AML-193 (cell line): ENCODE measurements around the gene ASF1A.

ENCODE experiments used
- DNase-seq, 2 experiments: peaks; one replicate each; lab custom pipeline; 2025; lab: John Stamatoyannopoulos, UW

ASF1A gene

GRCh38 chr6:118913161-118913560 is 19.2 kb downstream of the ASF1A start:
- DNase-seq: no peak

DNA sequence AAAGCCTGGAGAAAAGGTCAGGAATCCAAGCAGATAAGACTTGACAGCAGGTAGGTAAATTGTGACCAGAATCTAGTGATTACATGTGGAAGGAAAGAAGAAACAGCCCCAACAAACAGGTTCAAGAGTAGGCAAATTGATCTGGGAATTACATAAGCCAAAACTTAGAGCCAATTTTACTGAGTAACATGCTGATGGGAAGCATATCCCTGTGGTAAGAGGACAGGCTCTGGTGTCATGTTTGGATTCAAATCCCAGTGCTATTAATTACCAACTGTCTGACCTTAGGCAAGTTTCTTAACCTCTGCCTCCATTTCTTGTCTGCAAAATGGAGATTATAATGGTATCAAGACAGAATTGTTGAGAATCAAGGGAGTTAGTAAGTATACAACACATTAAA is 20.6 kb downstream of the ASF1A start:
- no peak for DNase-seq

DNA sequence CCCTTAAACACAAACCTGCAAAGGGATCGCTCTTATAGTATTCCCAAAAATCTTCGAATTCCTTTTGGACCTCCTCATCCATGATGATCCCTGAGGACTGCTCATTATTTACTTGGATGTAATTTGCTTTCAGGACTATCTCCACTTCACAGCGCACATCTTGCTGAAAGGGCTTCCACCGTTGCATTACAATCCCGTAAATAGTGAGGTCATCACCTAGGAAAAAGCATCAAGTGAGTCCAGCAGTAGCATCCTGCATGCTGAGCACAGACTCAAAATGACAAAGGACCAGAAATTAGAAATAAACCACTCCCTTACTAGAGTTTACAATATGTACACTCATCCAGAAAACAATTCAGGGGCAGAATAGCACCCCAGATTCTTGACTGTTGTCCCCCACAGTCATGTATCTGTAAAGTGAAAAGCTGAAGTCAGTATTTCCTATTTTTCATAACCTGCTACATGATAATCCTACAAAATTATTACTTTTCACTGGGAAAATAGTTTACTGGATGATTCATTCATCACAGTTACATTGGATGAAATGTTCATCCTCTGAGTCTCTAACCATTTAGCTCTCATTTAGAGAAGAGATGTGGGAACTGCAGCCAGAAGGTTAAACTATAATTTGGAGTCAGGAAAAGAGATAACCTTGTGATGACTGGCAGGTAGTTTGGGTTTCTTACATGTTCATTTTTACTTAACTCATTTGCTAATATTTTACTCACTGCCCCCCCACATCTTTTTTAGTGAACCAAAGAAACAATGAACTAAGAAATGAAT is 23.8 kb downstream of the ASF1A start:
- no peak for DNase-seq

DNA sequence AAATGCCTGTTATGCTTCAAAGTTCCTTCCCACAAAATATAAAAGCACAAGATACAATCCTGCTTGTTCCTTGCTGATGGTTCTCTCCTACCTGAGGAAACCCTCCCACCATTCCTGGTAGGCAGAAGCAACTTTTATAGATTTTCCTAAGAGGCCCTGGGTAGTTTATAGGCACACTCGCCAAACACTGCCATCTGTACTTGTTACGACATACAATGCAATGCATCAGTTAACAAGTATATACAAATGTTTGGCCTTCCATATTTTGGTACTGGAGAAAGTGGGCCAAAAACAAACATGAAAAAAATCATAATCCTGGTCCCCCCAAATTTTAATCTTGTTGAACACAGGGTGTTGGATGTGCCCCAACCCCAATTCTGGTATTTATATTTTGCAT is 24.4 kb downstream of the ASF1A start:
- no peak for DNase-seq

DNA sequence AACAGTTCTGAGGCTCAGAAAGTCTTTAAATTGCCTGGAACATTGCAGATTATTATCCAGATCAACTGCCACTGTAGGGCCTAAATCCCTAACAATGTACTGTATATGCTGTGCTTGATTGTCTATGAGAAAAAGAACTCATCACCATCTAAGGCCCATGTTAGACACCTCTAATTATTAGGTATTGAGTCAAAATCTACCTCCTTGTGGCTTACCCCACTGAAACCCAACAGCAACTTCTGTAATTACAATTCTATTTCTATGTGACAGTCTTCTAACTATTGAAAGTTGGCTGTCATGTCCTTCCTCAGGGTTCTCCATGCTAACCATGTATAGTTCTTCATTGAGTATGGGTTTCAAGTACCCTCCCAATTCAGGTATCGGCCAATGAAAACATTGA is 27.1 kb downstream of the ASF1A start:
- DNase-seq: no peak

DNA sequence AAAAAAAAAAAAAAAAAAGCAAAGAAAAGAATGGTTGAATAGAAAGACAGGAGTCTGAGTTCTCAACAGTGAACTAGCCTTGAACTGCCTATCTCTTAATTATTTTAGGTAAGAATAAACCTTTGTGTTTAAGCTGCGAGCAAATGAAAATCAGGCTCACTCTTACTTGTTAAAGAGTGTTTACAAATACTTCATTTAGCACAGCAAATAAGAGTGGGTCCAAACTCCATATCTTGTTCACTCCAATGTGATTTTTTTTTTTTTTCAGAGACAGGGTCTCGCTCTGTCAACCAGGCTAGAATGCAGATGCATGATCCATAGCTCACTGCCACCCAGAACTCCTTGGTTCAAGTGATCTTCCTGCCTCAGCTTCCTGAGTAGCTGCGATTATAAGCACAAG is 29.1 kb downstream of the ASF1A start:
- DNase-seq: no peak

DNA sequence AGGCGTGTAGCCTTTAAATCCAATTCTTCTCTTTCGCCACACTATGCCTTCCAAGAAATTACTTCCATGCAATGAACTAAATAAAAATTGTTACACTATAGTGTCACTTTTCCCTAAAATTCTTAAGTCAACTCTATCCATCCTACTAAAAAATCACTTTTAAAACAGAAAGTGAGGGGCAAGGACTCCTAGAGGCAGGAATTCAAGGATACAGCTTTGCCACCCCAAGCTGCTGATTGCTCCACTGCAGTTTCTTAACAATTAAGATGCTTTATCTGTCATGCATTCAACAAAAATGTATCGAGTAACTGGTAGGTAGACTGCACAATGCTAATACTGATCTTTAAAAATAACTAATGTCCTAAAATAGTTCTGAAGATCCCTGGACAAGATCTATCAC is 36.7 kb downstream of the ASF1A start:
- no peak for DNase-seq

DNA sequence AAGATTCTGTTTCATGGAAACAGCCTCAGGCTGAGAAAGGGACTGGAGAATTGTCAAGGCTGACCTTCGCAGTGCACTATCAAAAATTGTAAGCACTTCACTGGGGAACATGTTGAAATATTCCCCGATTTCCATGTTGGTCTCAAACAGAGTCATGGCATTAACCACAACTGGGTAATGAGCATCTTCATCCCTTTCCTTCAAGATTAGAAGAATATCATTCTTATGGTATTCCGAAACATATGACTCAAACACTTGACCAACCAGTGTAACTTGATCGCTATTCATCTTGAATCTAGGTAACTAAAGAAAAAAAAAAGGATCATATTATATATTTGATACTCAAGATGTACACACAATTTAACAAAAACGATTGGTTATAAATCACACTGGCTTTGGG is 37.5 kb downstream of the ASF1A start:
- no peak for DNase-seq

DNA sequence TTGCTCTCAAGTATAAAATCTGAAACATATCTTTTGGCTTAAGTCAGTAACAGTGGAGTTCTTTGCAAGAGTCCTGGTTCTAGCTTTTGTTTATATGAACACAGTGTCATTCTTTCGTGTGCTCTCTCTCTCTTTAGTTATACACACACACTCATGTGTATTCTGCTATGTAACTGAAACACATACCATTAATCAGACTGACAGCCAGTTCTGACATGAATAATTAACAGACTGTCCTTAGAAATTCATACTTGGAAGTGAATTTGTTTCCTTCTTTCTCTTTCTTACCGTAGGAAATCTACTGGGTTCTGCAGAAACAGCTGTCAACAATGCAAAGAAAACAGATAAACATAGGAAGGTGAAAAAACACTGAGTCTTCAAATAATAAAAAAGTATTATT is 38.5 kb downstream of the ASF1A start:
- no peak for DNase-seq

GRCh38 chr6:118933855-118934460 is 40.0 kb downstream of the ASF1A start:
- DNase-seq: no peak

DNA sequence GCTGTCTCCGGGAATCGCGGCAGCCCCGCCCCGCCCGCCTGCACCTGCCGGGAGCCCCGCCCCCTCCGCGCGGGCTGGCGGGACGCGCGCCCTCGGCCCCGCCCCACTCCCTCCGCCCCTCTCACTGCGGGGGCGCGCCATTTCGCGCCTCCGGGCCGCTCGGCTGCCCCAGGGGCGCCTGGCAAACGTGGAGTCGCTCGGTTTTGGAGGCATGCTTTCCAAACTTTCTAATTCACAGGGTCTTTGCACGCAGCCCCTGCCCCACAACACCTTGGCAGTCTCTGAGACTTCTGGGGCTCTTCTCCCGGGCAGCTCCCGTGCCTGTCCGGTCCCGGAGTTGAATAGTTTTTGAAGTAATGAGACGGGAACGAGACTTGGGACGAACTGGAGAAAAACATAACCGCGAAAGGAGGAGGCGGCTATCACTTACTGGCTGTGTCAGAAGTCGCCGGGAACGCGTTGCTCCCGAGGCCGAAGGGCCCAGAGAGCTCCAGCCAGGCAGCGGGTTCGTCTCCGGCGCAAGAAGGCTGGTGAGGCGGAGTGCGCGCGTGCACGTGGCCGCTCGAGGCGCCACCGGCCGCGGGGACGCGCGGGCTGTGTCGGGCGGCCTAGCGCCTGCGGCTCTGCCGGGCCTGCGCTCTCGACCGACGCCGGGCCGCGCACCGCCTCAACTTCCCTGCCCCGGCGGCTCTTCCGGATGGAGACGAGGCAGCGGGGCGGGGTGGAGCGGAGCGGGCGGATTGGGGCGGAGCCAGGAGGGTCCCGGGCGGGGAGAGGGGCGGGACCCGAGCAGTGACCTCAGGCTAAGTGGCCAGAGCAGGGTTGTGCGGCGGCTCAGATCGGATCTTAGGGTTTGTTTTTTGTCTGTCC is 40.7 kb downstream of the ASF1A start, which contains the start of gene MCM9:
MCM9 (minus strand) TSS at position 699 of the 870 bp plus-strand sequence. CDS start 3,436 bp downstream, outside the sequence.
- DNase-seq: peak; percentile 95 to 97

GRCh38 chr6:118935331-118935668 is 41.3 kb downstream of the ASF1A start:
- DNase-seq: no peak

DNA sequence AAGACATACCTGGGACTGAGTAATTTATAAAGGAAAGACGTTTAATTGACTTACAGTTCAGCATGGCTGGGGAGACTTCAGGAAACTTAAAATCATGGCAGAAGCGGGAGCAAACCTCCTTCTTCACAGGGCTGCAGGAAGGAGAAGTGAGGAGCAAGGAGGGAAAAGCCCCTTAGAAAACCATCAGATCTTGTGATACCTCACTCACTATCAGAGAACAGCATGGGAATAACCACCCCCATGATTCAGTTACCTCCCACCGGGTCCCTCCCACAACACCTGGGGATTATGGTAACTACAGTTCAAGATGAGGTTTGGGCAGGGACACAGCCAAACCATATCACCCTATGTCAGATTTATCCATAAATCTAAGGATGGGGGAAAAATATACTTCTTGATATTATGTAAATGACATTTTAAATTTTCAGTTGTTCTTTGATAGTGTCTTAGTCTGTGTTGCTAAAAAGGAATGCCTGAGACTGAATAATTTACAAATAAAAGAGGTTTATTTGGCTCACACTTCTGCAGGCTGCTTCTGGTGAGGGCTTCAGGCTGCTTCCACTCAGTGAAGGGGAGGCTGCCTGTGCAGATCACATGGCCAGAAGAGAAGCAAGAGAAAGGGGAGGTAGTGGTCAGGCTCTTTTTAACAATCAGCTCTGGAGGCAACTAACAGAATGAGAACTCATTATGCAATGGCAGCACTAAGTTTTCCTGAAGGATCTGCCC is 42.2 kb downstream of the ASF1A start:
- DNase-seq: no peak

- no peak for DNase-seq
Measured at GRCh38 chr6:118939683-118940082, 45.7 kb downstream of the ASF1A start.

GRCh38 chr6:118940770-118941169 is 46.8 kb downstream of the ASF1A start:
- no peak for DNase-seq

DNA sequence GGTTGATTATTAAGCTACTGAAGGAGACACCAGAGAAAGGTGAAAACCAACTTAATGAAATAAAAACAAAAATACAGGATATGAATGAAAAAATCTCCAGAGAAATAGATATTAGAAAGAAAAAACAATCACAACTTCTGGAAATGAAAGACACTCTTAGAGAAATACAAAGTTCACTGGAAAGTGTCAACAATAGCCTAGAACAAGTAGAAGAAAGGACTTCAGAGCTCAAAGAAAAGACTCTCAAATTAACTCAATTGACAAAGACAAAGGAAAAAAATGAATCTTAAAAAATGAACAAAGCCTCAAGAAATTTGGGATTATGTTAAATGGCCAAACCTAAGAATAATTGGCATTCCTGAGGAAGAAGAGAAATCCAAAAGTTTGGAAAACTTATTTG is 51.3 kb downstream of the ASF1A start:
- no peak for DNase-seq

- DNase-seq: peak; percentile 12 to 14
Measured at GRCh38 chr6:118952683-118953082, 58.7 kb downstream of the ASF1A start.

DNA sequence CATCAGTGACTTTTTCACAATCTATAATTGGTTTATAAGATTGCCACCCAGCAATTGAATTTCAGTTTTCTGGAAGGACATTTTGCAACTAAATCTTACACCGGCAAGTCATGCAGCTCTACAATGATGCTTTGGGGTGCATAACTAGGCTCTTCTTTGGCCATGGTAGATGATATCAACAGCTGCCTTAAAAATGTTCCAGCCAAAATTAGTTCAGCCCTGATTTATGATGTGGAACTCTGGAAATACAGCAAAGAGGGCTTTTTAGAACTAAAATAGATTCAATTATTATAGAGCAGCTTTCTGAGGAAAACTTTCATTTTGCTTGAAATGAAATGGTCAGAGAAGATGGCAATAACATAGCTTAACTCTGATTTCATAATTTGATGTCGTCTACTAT is 59.4 kb downstream of the ASF1A start:
- no peak for DNase-seq
